Trophoblast cell (in vitro differentiated cells and primary cell): ENCODE measurements around the gene GNL3.
A peak's percentile ranks its signal among the peaks of the same experiment; 100 is the strongest.

Experiments used
- DNase-seq, 2 donors: peaks; one replicate each; pipeline ENCODE4 v3.0.0-alpha.2; 2016
- H2AFZ ChIP-seq: 2 replicates; pipeline ENCODE4 v1.6.1; 2013; ENCODE audit warnings: low read length, moderate library complexity, mild to moderate bottlenecking; ENCODE audit not compliant: insufficient read depth, poor library complexity
- H2AK5ac ChIP-seq: 2 replicates; pipeline ENCODE4 v1.6.1; 2013; ENCODE audit warnings: mild to moderate bottlenecking, low read length
- H2BK120ac ChIP-seq: 2 replicates; pipeline ENCODE4 v1.6.1; 2013; ENCODE audit warnings: low read length, mild to moderate bottlenecking, moderate library complexity; ENCODE audit not compliant: insufficient read depth, poor library complexity
- H2BK12ac ChIP-seq: 2 replicates; pipeline ENCODE4 v1.6.1; 2013; ENCODE audit warnings: mild to moderate bottlenecking, low read length, moderate library complexity
- H2BK5ac ChIP-seq: 2 replicates; pipeline ENCODE4 v1.6.1; 2013; ENCODE audit warnings: low read length, low read depth, moderate library complexity, mild to moderate bottlenecking; ENCODE audit not compliant: poor library complexity
- H3K14ac ChIP-seq: 2 replicates; pipeline ENCODE4 v1.6.1; 2013; ENCODE audit warnings: mild to moderate bottlenecking, low read length
- H3K18ac ChIP-seq: 2 replicates; pipeline ENCODE4 v1.6.1; 2013; ENCODE audit warnings: mild to moderate bottlenecking, low read length
- H3K23ac ChIP-seq: 2 replicates; pipeline ENCODE4 v1.6.1; 2013; ENCODE audit warnings: low read length
- H3K27ac ChIP-seq: 2 replicates; pipeline ENCODE4 v1.5.1; 2013; ENCODE audit warnings: low read depth, mild to moderate bottlenecking, inconsistent platforms, low read length, moderate library complexity
- H3K27me3 ChIP-seq: 2 replicates; pipeline ENCODE4 v1.6.1; 2013; ENCODE audit warnings: inconsistent platforms, mild to moderate bottlenecking, low read length, moderate library complexity; ENCODE audit not compliant: insufficient read depth
- H3K36me3 ChIP-seq, 2 experiments: 1 replicate in 1 of 2; 2 replicates in 1 of 2; pipeline ENCODE4 v1.6.1; 2013; ENCODE audit warnings: low read length in 2 of 2, mild to moderate bottlenecking in 2 of 2, moderate library complexity in 1 of 2; ENCODE audit not compliant: insufficient read depth in 2 of 2, control insufficient read depth in 1 of 2
- H3K4ac ChIP-seq: 2 replicates; pipeline ENCODE4 v1.6.1; 2013; ENCODE audit warnings: low read depth, mild to moderate bottlenecking, low read length, moderate library complexity
- H3K4me1 ChIP-seq, 2 experiments: 1 replicate in 1 of 2; 2 replicates in 1 of 2; pipeline ENCODE4 v1.6.1; 2013; ENCODE audit warnings: low read length in 2 of 2, mild to moderate bottlenecking in 2 of 2, moderate library complexity in 1 of 2; ENCODE audit not compliant: insufficient read depth in 2 of 2, control insufficient read depth in 1 of 2
- H3K4me2 ChIP-seq: 2 replicates; pipeline ENCODE4 v1.6.1; 2013; ENCODE audit warnings: inconsistent platforms, mild to moderate bottlenecking, low read length, moderate library complexity
- H3K4me3 ChIP-seq: 2 replicates; pipeline ENCODE4 v1.5.1; 2013; ENCODE audit warnings: mild to moderate bottlenecking, low read depth, low read length, inconsistent platforms
- H3K79me1 ChIP-seq: one replicate; pipeline ENCODE4 v1.6.1; 2013; ENCODE audit warnings: low read length
- H3K79me2 ChIP-seq: 2 replicates; pipeline ENCODE4 v1.6.1; 2013; ENCODE audit warnings: low read length, mild to moderate bottlenecking; ENCODE audit not compliant: control insufficient read depth, insufficient read depth, poor library complexity
- H3K9ac ChIP-seq: 2 replicates; pipeline ENCODE4 v1.6.1; 2013; ENCODE audit warnings: mild to moderate bottlenecking, low read length
- H3K9me3 ChIP-seq: 2 replicates; pipeline ENCODE4 v1.6.1; 2013; ENCODE audit warnings: low read depth, mild to moderate bottlenecking, control low read depth, inconsistent platforms, low read length; ENCODE audit not compliant: insufficient read depth
- H4K12ac ChIP-seq: 2 replicates; pipeline ENCODE4 v1.6.1; 2013; ENCODE audit warnings: low read depth, mild to moderate bottlenecking, low read length, moderate library complexity
- H4K8ac ChIP-seq: 2 replicates; pipeline ENCODE4 v1.6.1; 2013; ENCODE audit warnings: low read depth, mild to moderate bottlenecking, low read length, moderate library complexity
- H4K91ac ChIP-seq: one replicate; pipeline ENCODE4 v1.6.1; 2013; ENCODE audit warnings: low read depth, mild to moderate bottlenecking, low read length, moderate library complexity
- WGBS: extraction: QIAGEN DNeasy Blood & Tissue Kit; methylation state at CpG from one replicate; pipeline ENCODE4 v1.1.7; 2013; ENCODE audit warnings: missing lambda C conversion rate; ENCODE audit not compliant: insufficient read length, insufficient coverage; ENCODE audit errors: extremely low coverage; 5-methylcytosine and 5-hydroxymethylcytosine counted together

The GNL3 gene

GRCh38 chr3:52685285-52685708, 535 bp upstream of the GNL3 start:
- H2BK120ac ChIP-seq: peak overlapping the region; percentile 93
- H3K4me2 ChIP-seq: peak overlapping the region; percentile 76
- peak overlapping the region; percentile 98 for H3K27ac ChIP-seq
- peak overlapping the region; percentile 96 for H2BK5ac ChIP-seq
- peaks cover 14 to 24% of the 10 kb centered on the region in 2 experiments for H3K36me3 ChIP-seq
- no CpG with 5 or more reads among the region's 41 CpGs for WGBS
- peak overlapping the region; percentile 99 for H4K91ac ChIP-seq
- H4K8ac ChIP-seq: peak overlapping the region; percentile 100
- no peaks in the 10 kb centered on the region for H3K27me3 ChIP-seq
- H2AK5ac ChIP-seq: no peak overlapping the region
- H3K14ac ChIP-seq: peak overlapping the region; percentile 96
- peak; percentile 88 to 90 for DNase-seq
- peak overlapping the region; percentile 95 for H2AFZ ChIP-seq
- peaks cover 2 to 3% of the 10 kb centered on the region in 2 experiments for H3K4me1 ChIP-seq
- H3K9me3 ChIP-seq: no peaks in the 10 kb centered on the region
- H4K12ac ChIP-seq: no peak overlapping the region
- H3K4ac ChIP-seq: peak overlapping the region; percentile 82
- H3K18ac ChIP-seq: no peak overlapping the region
- H3K4me3 ChIP-seq: peak overlapping the region; percentile 92
- no peak overlapping the region for H2BK12ac ChIP-seq
- peaks cover 7% of the 10 kb centered on the region for H3K79me1 ChIP-seq
- peaks cover 15% of the 10 kb centered on the region for H3K79me2 ChIP-seq
- H3K23ac ChIP-seq: no peak overlapping the region
- H3K9ac ChIP-seq: peak overlapping the region; percentile 96

DNA sequence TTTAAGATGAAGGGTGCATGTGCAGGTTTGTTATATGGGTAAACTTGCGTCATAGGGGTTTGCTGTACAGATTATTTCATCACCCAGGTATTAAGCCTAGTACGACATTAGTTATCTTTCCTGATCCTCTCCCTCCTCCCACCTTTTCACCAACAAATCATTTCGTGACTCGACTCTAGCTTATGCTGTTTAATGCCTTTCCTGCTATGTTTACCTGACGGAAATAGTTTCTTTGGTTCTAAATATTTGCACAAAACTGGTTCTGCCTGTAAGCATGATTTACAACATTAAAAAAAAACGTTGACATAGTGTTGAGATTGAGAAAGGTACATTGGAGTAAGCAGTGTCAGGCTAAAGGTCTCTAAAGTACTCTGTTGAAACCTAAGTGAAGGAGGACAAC, 2.4 kb downstream of the GNL3 start:
- no peaks in the 10 kb centered on the region for H3K27me3 ChIP-seq
- no peak overlapping the region for H3K4me3 ChIP-seq
- H4K12ac ChIP-seq: no peak overlapping the region
- H2BK12ac ChIP-seq: no peak overlapping the region
- H2BK120ac ChIP-seq: no peak overlapping the region
- H4K8ac ChIP-seq: no peak overlapping the region
- peaks cover 7% of the 10 kb centered on the region for H3K79me1 ChIP-seq
- H2AFZ ChIP-seq: no peak overlapping the region
- H2AK5ac ChIP-seq: no peak overlapping the region
- peaks cover 13% of the 10 kb centered on the region for H3K79me2 ChIP-seq
- no peak overlapping the region for H3K23ac ChIP-seq
- DNase-seq: no peak
- H3K4me2 ChIP-seq: no peak overlapping the region
- no peak overlapping the region for H3K9ac ChIP-seq
- H2BK5ac ChIP-seq: no peak overlapping the region
- H3K14ac ChIP-seq: no peak overlapping the region
- WGBS: no CpG with 5 or more reads among the region's 6 CpGs
- H3K18ac ChIP-seq: no peak overlapping the region
- no peak overlapping the region for H4K91ac ChIP-seq
- no peak overlapping the region for H3K27ac ChIP-seq
- no peaks in the 10 kb centered on the region for H3K9me3 ChIP-seq
- peaks cover 23 to 47% of the 10 kb centered on the region in 2 experiments for H3K36me3 ChIP-seq
- no peak overlapping the region for H3K4ac ChIP-seq
- peaks cover 2 to 3% of the 10 kb centered on the region in 2 experiments for H3K4me1 ChIP-seq

- Histone ChIP-seq H2AFZ (no peak overlapping the region), H3K4me2 (no peak overlapping the region), H3K18ac (no peak overlapping the region), H3K4me1 (peaks cover 0 to 2% of the 10 kb centered on the region in 2 experiments), H3K79me2 (peaks cover 10% of the 10 kb centered on the region), H3K4ac (no peak overlapping the region), H2AK5ac (no peak overlapping the region), H3K27ac (no peak overlapping the region), H3K14ac (no peak overlapping the region), H3K9me3 (no peaks in the 10 kb centered on the region), H4K8ac (no peak overlapping the region), H3K27me3 (no peaks in the 10 kb centered on the region), H3K36me3 (peaks cover 27 to 53% of the 10 kb centered on the region in 2 experiments), H3K23ac (no peak overlapping the region), H4K91ac (no peak overlapping the region), H4K12ac (no peak overlapping the region), H2BK5ac (no peak overlapping the region), H3K79me1 (peaks cover 7% of the 10 kb centered on the region), H3K9ac (peak overlapping the region; percentile 63), H3K4me3 (no peak overlapping the region), H2BK12ac (no peak overlapping the region), H2BK120ac (no peak overlapping the region)
- DNase-seq: no peak
- no CpG with 5 or more reads among the region's 3 CpGs for WGBS
These were observed 3.3 kb downstream of the GNL3 start for GRCh38 chr3:52689151-52689550.

- Histone ChIP-seq H3K79me2 (peaks cover 8% of the 10 kb centered on the region), H3K4me2 (no peak overlapping the region)
These were observed 4.7 kb downstream of the GNL3 start for GRCh38 chr3:52690560-52690959.

More at GRCh38 chr3:52690560-52690959, 4.7 kb downstream of the GNL3 start:
- Histone ChIP-seq H3K9me3 (no peaks in the 10 kb centered on the region), H4K8ac (no peak overlapping the region), H2BK120ac (no peak overlapping the region), H3K4me3 (no peak overlapping the region), H2AFZ (no peak overlapping the region), H3K36me3 (peaks cover 27 to 61% of the 10 kb centered on the region in 2 experiments), H2AK5ac (no peak overlapping the region), H4K91ac (no peak overlapping the region), H3K4me1 (peaks cover 0 to 2% of the 10 kb centered on the region in 2 experiments), H3K27ac (no peak overlapping the region), H3K79me1 (peaks cover 6% of the 10 kb centered on the region), H3K23ac (no peak overlapping the region), H3K27me3 (no peaks in the 10 kb centered on the region), H3K4ac (no peak overlapping the region), H3K14ac (no peak overlapping the region), H2BK12ac (no peak overlapping the region), H3K18ac (no peak overlapping the region), H3K9ac (no peak overlapping the region), H2BK5ac (no peak overlapping the region), H4K12ac (no peak overlapping the region)
- WGBS: no CpG with 5 or more reads among the region's 2 CpGs
- DNase-seq: no peak
